RWPE1 (cell line): ENCODE results near the gene PDGFA.

Experiments
- CTCF ChIA-PET: fragments of 350-600 bp; sonication (Branson Sonifier 250); formaldehyde crosslinking; extraction: SDS; loops from one replicate; lab custom pipeline; 2021; lab: Yijun Ruan, JAX
- POLR2A ChIA-PET: fragments of 400-600 bp; formaldehyde crosslinking; extraction: SDS; loops from one replicate; lab custom pipeline; 2020; ENCODE audit warnings: antibody characterized with exemption; ENCODE audit not compliant: low non-redundant PET; lab: Yijun Ruan, JAX
- DNase-seq: peaks from one replicate; pipeline ENCODE4 v3.0.0; 2012; ENCODE audit warnings: low spot score
- H3K27ac ChIP-seq: fragments of 450-650 bp; 2 replicates; pipeline ENCODE4 v1.5.1; 2017
- CTCF ChIP-seq: fragments of 450-650 bp; conservative IDR thresholded peaks from 2 replicates; pipeline ENCODE4 v1.5.1; 2017; ENCODE audit warnings: low read depth, mild to moderate bottlenecking

Gene PDGFA

GRCh38 chr7:523347-524336 lies 4.0 kb upstream of the PDGFA start:
- ChIA-PET POLR2A (interaction anchor here (0.7 kb wide), 1 partner anchor 16 kb away, joined by 3 read pairs; no protein-coding TSS in a partner anchor), CTCF (interaction anchor here (0.6 to 1.1 kb wide), 3 partner anchors 10 to 150 kb away, joined by 3 to 4 read pairs (median 3); no protein-coding TSS in a partner anchor)
- TF ChIP-seq CTCF, result no peak
- H3K27ac ChIP-seq, result peak overlapping the region; percentile 98
- DNase-seq, result no peak

- POLR2A ChIA-PET, result no interaction called here
- no peak for DNase-seq
- CTCF ChIA-PET, result interaction anchor here (0.6 to 1.1 kb wide), 4 partner anchors 9 to 778 kb away, joined by 3 to 5 read pairs (median 4); no protein-coding TSS in a partner anchor
- peak overlapping the region; percentile 98 for H3K27ac ChIP-seq
- TF ChIP-seq CTCF, result no peak
Measured at GRCh38 chr7:522951-523314, 3.3 kb upstream of the PDGFA start.

GRCh38 chr7:522071-522950 lies 2.7 kb upstream of the PDGFA start:
- ChIA-PET POLR2A (no interaction called here), CTCF (interaction anchor here (0.5 to 1.1 kb wide), 5 partner anchors 9 to 778 kb away, joined by 3 to 5 read pairs (median 3); no protein-coding TSS in a partner anchor)
- peak; percentile 62 for DNase-seq
- 0 out of 2 replicates have a peak, but pooled peaks have one; percentile 9 for TF ChIP-seq CTCF
- H3K27ac ChIP-seq, result peak overlapping the region; percentile 98

- ChIA-PET CTCF (interaction anchor here (0.5 to 1.5 kb wide), 2 partner anchors 18 to 250 kb away, joined by 3 to 5 read pairs; no protein-coding TSS in a partner anchor), POLR2A (no interaction called here)
- peak overlapping the region; percentile 98 for H3K27ac ChIP-seq
- TF ChIP-seq CTCF, result no peak
- no peak for DNase-seq
Measured at GRCh38 chr7:521221-522070, 1.8 kb upstream of the PDGFA start.

GRCh38 chr7:520503-521161 lies 986 bp upstream of the PDGFA start:
- TF ChIP-seq CTCF, result no peak
- DNase-seq, result no peak
- peak overlapping the region; percentile 98 for H3K27ac ChIP-seq
- CTCF ChIA-PET, result interaction anchor here (0.6 to 1.5 kb wide), 4 partner anchors 18 to 67 kb away, joined by 3 to 5 read pairs (median 3); no protein-coding TSS in a partner anchor
- POLR2A ChIA-PET, result interaction anchor here (1.1 kb wide), 1 partner anchor 18 kb away, joined by 5 read pairs; no protein-coding TSS in a partner anchor
